GM21360 (cell line): ENCODE results near the gene SNAI1.
"Not testable (repeated sequence)": the region's sequence is repeated elsewhere in the genome, so short reads cannot be mapped to it uniquely, and the experiment has no call there.

Source experiments
- ATAC-seq: cut with Tn5 transposase; IDR thresholded peaks from one replicate; pipeline ENCODE4 v1.9.1; 2021; ENCODE audit warnings: mild to moderate bottlenecking, moderate library complexity; ENCODE audit not compliant: unreplicated experiment

SNAI1 gene

GRCh38 chr20:49982346-49983122 lies at the start of gene SNAI1:
SNAI1 (plus strand) TSS chr20:49982980; CDS start chr20:49983060, 80 bp downstream.
- peak; percentile 75 for ATAC-seq

- ATAC-seq, result no peak
Measured at GRCh38 chr20:49935746-49936152, 47.0 kb upstream of the SNAI1 start.

GRCh38 chr20:49936153-49937026 lies 46.4 kb upstream of the SNAI1 start, which contains the start of gene RNF114:
RNF114 (plus strand) TSS chr20:49936397; CDS start chr20:49936413, 16 bp downstream.
- ATAC-seq, result peak; percentile 62

GRCh38 chr20:49937027-49937929 lies 45.5 kb upstream of the SNAI1 start:
- no peak for ATAC-seq

- ATAC-seq, result no peak
Measured at GRCh38 chr20:49938173-49939163, 44.3 kb upstream of the SNAI1 start.

- no peak for ATAC-seq
Measured at GRCh38 chr20:49941456-49941855, 41.3 kb upstream of the SNAI1 start.

- ATAC-seq, result no peak
Measured at GRCh38 chr20:49942303-49942702, 40.5 kb upstream of the SNAI1 start.

GRCh38 chr20:49942942-49943341 lies 39.8 kb upstream of the SNAI1 start:
- ATAC-seq, result no peak

GRCh38 chr20:49945306-49945700 lies 37.5 kb upstream of the SNAI1 start:
- ATAC-seq, result no peak

GRCh38 chr20:49945701-49946477 lies 36.9 kb upstream of the SNAI1 start:
- ATAC-seq, result no peak

- ATAC-seq, result no peak
Measured at GRCh38 chr20:49948178-49948577, 34.6 kb upstream of the SNAI1 start.

- no peak for ATAC-seq
Measured at GRCh38 chr20:49948809-49949507, 33.8 kb upstream of the SNAI1 start.

- no peak for ATAC-seq
Measured at GRCh38 chr20:49951151-49951550, 31.6 kb upstream of the SNAI1 start.

GRCh38 chr20:49955167-49955566 lies 27.6 kb upstream of the SNAI1 start:
- ATAC-seq, result no peak

GRCh38 chr20:49955830-49956396 lies 26.9 kb upstream of the SNAI1 start:
- ATAC-seq, result not testable (repeated sequence)

- no peak for ATAC-seq
Measured at GRCh38 chr20:49956689-49957088, 26.1 kb upstream of the SNAI1 start.

- ATAC-seq, result not testable (repeated sequence)
Measured at GRCh38 chr20:49957089-49957938, 25.5 kb upstream of the SNAI1 start.
